Keratinocyte (primary cell): ENCODE results near the gene TMEM100. TPM values are rescaled to one million over a fixed set of nuclear protein-coding genes. Genes with fewer than 3 reads are reported as not detected.

ENCODE experiments used
- DNase-seq: peaks from one replicate; pipeline ENCODE4 v3.0.0-alpha.2; 2011; ENCODE audit warnings: low read depth, missing footprints, low spot score
- FAIRE-seq: peaks from 2 replicates; lab custom pipeline; 2011; peaks lifted over from hg19 to GRCh38; lab: Jason Lieb, UNC
- H2AFZ ChIP-seq: 2 replicates; pipeline ENCODE4 v1.6.0; 2012; ENCODE audit warnings: low read length, control low read depth, inconsistent platforms; ENCODE audit not compliant: control insufficient read depth
- H3K27ac ChIP-seq: 2 replicates; pipeline ENCODE4 v1.5.1; 2011; ENCODE audit warnings: low read length; ENCODE audit not compliant: control insufficient read depth, insufficient read depth
- H3K27me3 ChIP-seq: 3 replicates; pipeline ENCODE4 v1.6.0; 2011; ENCODE audit warnings: low read length; ENCODE audit not compliant: control insufficient read depth, insufficient read depth; ENCODE audit errors: extremely low read depth
- H3K36me3 ChIP-seq, 2 experiments: 2 replicates in 1 of 2; 3 replicates in 1 of 2; pipeline ENCODE4 v1.5.1; 2011; ENCODE audit warnings: low read length in 2 of 2, mild to moderate bottlenecking in 1 of 2; ENCODE audit not compliant: control insufficient read depth in 2 of 2, insufficient read depth in 2 of 2; ENCODE audit errors: extremely low read depth in 1 of 2
- H3K4me1 ChIP-seq: 3 replicates; pipeline ENCODE4 v1.5.1; 2011; ENCODE audit warnings: low read length; ENCODE audit not compliant: control insufficient read depth, insufficient read depth; ENCODE audit errors: extremely low read depth
- H3K4me2 ChIP-seq: 3 replicates; pipeline ENCODE4 v1.6.0; 2011; ENCODE audit warnings: low read depth, low read length; ENCODE audit not compliant: control insufficient read depth, insufficient read depth; ENCODE audit errors: extremely low read depth
- H3K4me3 ChIP-seq, 3 experiments: fragments of 200-600 bp in 1 of 3; sonication (generic) in 1 of 3; 2 replicates in 2 of 3; 3 replicates in 1 of 3; pipeline ENCODE4 v1.5.1; 2011 to 2016; ENCODE audit warnings: low read length in 3 of 3, mild to moderate bottlenecking in 3 of 3, control low read depth in 2 of 3, inconsistent platforms in 1 of 3, low read depth in 1 of 3, mixed read lengths in 1 of 3, mixed run types in 1 of 3, moderate library complexity in 1 of 3; ENCODE audit not compliant: control insufficient read depth in 2 of 3, insufficient read depth in 2 of 3; ENCODE audit errors: extremely low read depth in 1 of 3
- H3K79me2 ChIP-seq: 2 replicates; pipeline ENCODE4 v1.6.0; 2012; ENCODE audit warnings: low read length; ENCODE audit not compliant: control insufficient read depth, insufficient read depth
- H3K9ac ChIP-seq: 3 replicates; pipeline ENCODE4 v1.6.0; 2011; ENCODE audit warnings: low read length; ENCODE audit not compliant: control insufficient read depth, insufficient read depth; ENCODE audit errors: extremely low read depth
- H3K9me1 ChIP-seq: 3 replicates; pipeline ENCODE4 v1.6.0; 2011; ENCODE audit warnings: low read length; ENCODE audit not compliant: control insufficient read depth, insufficient read depth; ENCODE audit errors: extremely low read depth
- H3K9me3 ChIP-seq: 2 replicates; pipeline ENCODE4 v1.5.1; 2012; ENCODE audit warnings: low read depth, low read length; ENCODE audit not compliant: control insufficient read depth
- H4K20me1 ChIP-seq: 3 replicates; pipeline ENCODE4 v1.6.0; 2011; ENCODE audit warnings: low read length; ENCODE audit not compliant: control insufficient read depth, insufficient read depth; ENCODE audit errors: extremely low read depth
- CTCF ChIP-seq, 3 experiments: IDR thresholded peaks in 1 of 3; conservative IDR thresholded peaks in 1 of 3; optimal IDR thresholded peaks in 1 of 3; 2 replicates in 2 of 3; 3 replicates in 1 of 3; pipeline versions ENCODE3 to v1.5.1; 2011; ENCODE audit warnings: low read length in 3 of 3, mild to moderate bottlenecking in 3 of 3, moderate library complexity in 2 of 3, control low read depth in 1 of 3, inconsistent platforms in 1 of 3; ENCODE audit not compliant: insufficient read depth in 2 of 3; ENCODE audit errors: extremely low read depth in 1 of 3
- EZH2 ChIP-seq: IDR thresholded peaks from one replicate; pipeline ENCODE4 v1.6.1; 2012; ENCODE audit warnings: inconsistent platforms, mild to moderate bottlenecking, low read length, moderate library complexity
- dilution Hi-C: fragments of 300-500 bp; cut with MboI; formaldehyde crosslinking; loops from one replicate; pipeline ENCODE4 v1.7.0; 2020; ENCODE audit warnings: low sequenced_read_pairs; ENCODE audit not compliant: extremely low pct_ligation_motif_present
- polyA plus RNA-seq, 5 experiments: library from polyadenylated mRNA; depleted of rRNA in 3 of 5; stranded (reverse) in 3 of 5; stranded (forward) in 1 of 5; unstranded in 1 of 5; fragments of >200 nt; gene quantifications; 1 replicate in 1 of 5; 2 replicates in 3 of 5; 3 replicates in 1 of 5; pipeline versions ENCODE4 v1.2.1 to v1.2.3, GENCODE V29; 2011 to 2012; ENCODE audit warnings: missing spikeins in 2 of 5, low read depth in 1 of 5, low replicate concordance in 1 of 5

Gene TMEM100
- polyA plus RNA-seq, 1 donor (not counting 4 experiments of a cell fraction or from before 2014, with no cell fraction given), result 0.18 TPM

- Histone ChIP-seq H3K27me3 (no peaks in the 10 kb centered on the region), H3K36me3 (no peaks in the 10 kb centered on the region), H3K9ac (no peak overlapping the region), H3K79me2 (no peaks in the 10 kb centered on the region), H2AFZ (no peak overlapping the region), H3K4me2 (peak overlapping the region; percentile 13), H3K4me1 (peaks cover 4% of the 10 kb centered on the region), H3K27ac (no peak overlapping the region), H3K4me3 (no peak overlapping the region), H3K9me3 (no peaks in the 10 kb centered on the region), H3K9me1 (no peaks in the 10 kb centered on the region), H4K20me1 (no peaks in the 10 kb centered on the region)
- DNase-seq (no peak), FAIRE-seq (no peak)
- TF ChIP-seq EZH2 (no peak), CTCF (optimal IDR thresholded peaks at IDR 0.05 in 1 of 3, IDR thresholded peaks at IDR 0.05 in 1 of 3, conservative IDR thresholded peaks at IDR 0.05 in 1 of 3; ENCODE audit: extremely low read depth in 1 of 3, insufficient read depth in 2 of 3, low read length in 3 of 3) (no peak)
- dilution Hi-C loops, result no loop called here
Observed at GRCh38 chr17:55708175-55708974, 14.3 kb downstream of the TMEM100 start.

GRCh38 chr17:55706808-55707773 lies 15.6 kb downstream of the TMEM100 start:
- no peak for TF ChIP-seq CTCF (optimal IDR thresholded peaks at IDR 0.05 in 1 of 3, IDR thresholded peaks at IDR 0.05 in 1 of 3, conservative IDR thresholded peaks at IDR 0.05 in 1 of 3; ENCODE audit: extremely low read depth in 1 of 3, insufficient read depth in 2 of 3, low read length in 3 of 3)
- no peak for TF ChIP-seq EZH2
- no peaks in the 10 kb centered on the region for H3K36me3 ChIP-seq
- no peaks in the 10 kb centered on the region for H4K20me1 ChIP-seq
- H3K4me2 ChIP-seq, result no peak overlapping the region
- no peak for FAIRE-seq
- DNase-seq, result no peak
- no peaks in the 10 kb centered on the region for H3K9me3 ChIP-seq
- H3K4me3 ChIP-seq, result no peak overlapping the region
- H3K4me1 ChIP-seq, result peaks cover 4% of the 10 kb centered on the region
- H3K27me3 ChIP-seq, result no peaks in the 10 kb centered on the region
- no peak overlapping the region for H3K27ac ChIP-seq
- no peaks in the 10 kb centered on the region for H3K9me1 ChIP-seq
- no peak overlapping the region for H3K9ac ChIP-seq
- peak overlapping the region; percentile 34 for H2AFZ ChIP-seq
- H3K79me2 ChIP-seq, result no peaks in the 10 kb centered on the region
- dilution Hi-C loops, result no loop called here
